WTC11 (cell line): ENCODE measurements around the gene CDC20. TPM values are rescaled to one million over a fixed set of nuclear protein-coding genes. Genes with fewer than 3 reads are reported as not detected.

Experiments used
- CREB1 ChIP-seq: sonication (generic); formaldehyde crosslinking; IDR thresholded peaks from 2 replicates; pipeline ENCODE4 v1.8.0; 2023; ENCODE audit warnings: mild to moderate bottlenecking, missing genetic modification reagents
- ETV6 ChIP-seq: sonication (generic); formaldehyde crosslinking; IDR thresholded peaks from 2 replicates; pipeline ENCODE4 v1.8.1; 2022; ENCODE audit warnings: mild to moderate bottlenecking, missing genetic modification reagents
- FOXJ3 ChIP-seq: sonication (generic); formaldehyde crosslinking; IDR thresholded peaks from 2 replicates; pipeline ENCODE4 v1.9.0; 2021; ENCODE audit warnings: missing genetic modification reagents, mild to moderate bottlenecking, borderline replicate concordance
- HMGA2 ChIP-seq: fragments of 250-450 bp; sonication (Bioruptor Pico); IDR thresholded peaks from 2 replicates; pipeline ENCODE4 v1.4.0; 2021; ENCODE audit warnings: mild to moderate bottlenecking, moderate library complexity
- MYBL2 ChIP-seq: sonication (generic); formaldehyde crosslinking; IDR thresholded peaks from 2 replicates; pipeline ENCODE4 v1.8.1; 2023; ENCODE audit warnings: mild to moderate bottlenecking, moderate library complexity, missing genetic modification reagents
- NFE2L1 ChIP-seq: sonication (generic); formaldehyde crosslinking; IDR thresholded peaks from 2 replicates; pipeline ENCODE4 v1.8.1; 2023; ENCODE audit warnings: missing genetic modification reagents
- NR1H2 ChIP-seq: sonication (generic); formaldehyde crosslinking; IDR thresholded peaks from 2 replicates; pipeline ENCODE4 v1.9.0; 2021; ENCODE audit warnings: mild to moderate bottlenecking, moderate library complexity, missing genetic modification reagents
- NR3C1 ChIP-seq: sonication (generic); formaldehyde crosslinking; conservative IDR thresholded peaks from 2 replicates; pipeline ENCODE4 v1.8.1; 2023; ENCODE audit warnings: low read depth, mild to moderate bottlenecking, missing genetic modification reagents
- RORB ChIP-seq: fragments of 250-450 bp; sonication (Bioruptor Pico); IDR thresholded peaks from 2 replicates; pipeline ENCODE4 v1.9.0; 2021; ENCODE audit warnings: mild to moderate bottlenecking
- TEAD4 ChIP-seq: sonication (generic); formaldehyde crosslinking; IDR thresholded peaks from 2 replicates; pipeline ENCODE4 v1.8.0; 2022; ENCODE audit warnings: mild to moderate bottlenecking, missing genetic modification reagents
- ZNF138 ChIP-seq: sonication (generic); formaldehyde crosslinking; conservative IDR thresholded peaks from 2 replicates; pipeline ENCODE4 v1.8.1; 2022; ENCODE audit warnings: mild to moderate bottlenecking, moderate library complexity, missing genetic modification reagents
- ZNF219 ChIP-seq: sonication (generic); formaldehyde crosslinking; IDR thresholded peaks from 2 replicates; pipeline ENCODE4 v1.8.0; 2023; ENCODE audit warnings: missing genetic modification reagents, mild to moderate bottlenecking, borderline replicate concordance
- ZNF423 ChIP-seq: fragments of 250-450 bp; sonication (Bioruptor Pico); IDR thresholded peaks from 2 replicates; pipeline ENCODE4 v2.1.2; 2022; ENCODE audit warnings: mild to moderate bottlenecking, moderate library complexity
- total RNA-seq: library from RNA; stranded (reverse); gene quantifications from 3 replicates; pipeline ENCODE4 v1.2.3, GENCODE V29; 2021
- TF ChIP-seq, protein P1 (sequence below): sonication (generic); formaldehyde crosslinking; conservative IDR thresholded peaks from 2 replicates; pipeline ENCODE4 v1.8.1; 2023; ENCODE audit warnings: mild to moderate bottlenecking, low read depth, missing genetic modification reagents, moderate library complexity
- TF ChIP-seq, protein P2 (sequence below): fragments of 200-600 bp; IDR thresholded peaks from 2 replicates; pipeline ENCODE4 v1.8.0; 2022; ENCODE audit warnings: antibody characterized with exemption
- TF ChIP-seq, protein P3 (sequence below): sonication (generic); formaldehyde crosslinking; IDR thresholded peaks from 2 replicates; pipeline ENCODE4 v1.8.0; 2022; ENCODE audit warnings: mild to moderate bottlenecking, missing genetic modification reagents
- TF ChIP-seq, protein P4 (sequence below): fragments of 250-450 bp; sonication (Bioruptor Pico); IDR thresholded peaks from 2 replicates; pipeline ENCODE4 v2.1.2; 2022; ENCODE audit warnings: mild to moderate bottlenecking, moderate library complexity
- TF ChIP-seq, protein P5 (sequence below): sonication (generic); formaldehyde crosslinking; IDR thresholded peaks from 2 replicates; pipeline ENCODE4 v1.8.0; 2023; ENCODE audit warnings: mild to moderate bottlenecking, missing genetic modification reagents
- TF ChIP-seq, protein P6 (sequence below): sonication (generic); formaldehyde crosslinking; IDR thresholded peaks from 2 replicates; pipeline ENCODE4 v1.8.0; 2022; ENCODE audit warnings: missing genetic modification reagents
- TF ChIP-seq, protein P7 (sequence below): sonication (generic); formaldehyde crosslinking; IDR thresholded peaks from 2 replicates; pipeline ENCODE4 v1.8.1; 2022; ENCODE audit warnings: mild to moderate bottlenecking, moderate library complexity, missing genetic modification reagents
- TF ChIP-seq, protein P8 (sequence below): sonication (generic); formaldehyde crosslinking; IDR thresholded peaks from 2 replicates; pipeline ENCODE4 v1.8.1; 2022; ENCODE audit warnings: low read depth, mild to moderate bottlenecking, moderate library complexity, missing genetic modification reagents, borderline replicate concordance

CDC20 gene
- total RNA-seq, 1 experiment from 2014 or later: 280 TPM

DNA sequence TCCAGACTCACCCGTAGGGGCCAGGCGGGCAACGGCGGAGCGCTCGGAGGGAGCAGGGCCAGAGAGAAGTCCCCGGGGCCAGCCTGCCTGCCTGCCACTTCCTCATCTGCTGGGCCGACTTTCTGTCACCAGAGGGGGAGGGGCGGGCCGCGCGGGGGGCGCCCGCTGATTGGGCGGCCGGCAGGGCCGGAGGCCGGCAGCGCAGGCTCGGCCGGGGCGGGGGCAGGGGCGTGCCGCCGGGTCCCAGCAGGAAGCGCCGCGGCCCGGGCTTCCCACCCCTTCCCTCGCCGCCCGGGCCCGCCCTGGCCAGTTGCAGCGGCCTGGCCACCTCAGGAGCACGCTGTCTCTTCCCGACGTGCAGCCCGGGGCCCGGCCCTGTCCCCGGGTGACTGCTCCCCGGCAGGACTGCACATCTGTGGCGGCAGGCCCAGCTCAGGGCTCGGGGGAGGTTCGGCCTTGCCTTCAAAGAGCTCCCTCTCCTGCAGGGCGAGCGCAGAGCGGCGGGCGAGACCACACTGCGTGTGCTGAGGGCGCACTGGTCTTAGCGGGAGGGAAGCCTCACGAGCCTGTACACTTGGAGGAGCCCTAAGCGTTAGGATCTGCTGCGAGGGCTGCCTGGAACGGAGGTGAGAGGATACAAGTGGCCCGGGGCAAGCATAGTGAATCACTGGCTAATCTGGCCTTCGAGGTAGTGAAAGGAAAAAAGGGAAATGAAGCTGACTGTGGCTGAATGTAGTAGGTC, 9.3 kb downstream of the CDC20 start, which contains the start of gene ELOVL1 (continued):
- TF ChIP-seq, protein P1, sequence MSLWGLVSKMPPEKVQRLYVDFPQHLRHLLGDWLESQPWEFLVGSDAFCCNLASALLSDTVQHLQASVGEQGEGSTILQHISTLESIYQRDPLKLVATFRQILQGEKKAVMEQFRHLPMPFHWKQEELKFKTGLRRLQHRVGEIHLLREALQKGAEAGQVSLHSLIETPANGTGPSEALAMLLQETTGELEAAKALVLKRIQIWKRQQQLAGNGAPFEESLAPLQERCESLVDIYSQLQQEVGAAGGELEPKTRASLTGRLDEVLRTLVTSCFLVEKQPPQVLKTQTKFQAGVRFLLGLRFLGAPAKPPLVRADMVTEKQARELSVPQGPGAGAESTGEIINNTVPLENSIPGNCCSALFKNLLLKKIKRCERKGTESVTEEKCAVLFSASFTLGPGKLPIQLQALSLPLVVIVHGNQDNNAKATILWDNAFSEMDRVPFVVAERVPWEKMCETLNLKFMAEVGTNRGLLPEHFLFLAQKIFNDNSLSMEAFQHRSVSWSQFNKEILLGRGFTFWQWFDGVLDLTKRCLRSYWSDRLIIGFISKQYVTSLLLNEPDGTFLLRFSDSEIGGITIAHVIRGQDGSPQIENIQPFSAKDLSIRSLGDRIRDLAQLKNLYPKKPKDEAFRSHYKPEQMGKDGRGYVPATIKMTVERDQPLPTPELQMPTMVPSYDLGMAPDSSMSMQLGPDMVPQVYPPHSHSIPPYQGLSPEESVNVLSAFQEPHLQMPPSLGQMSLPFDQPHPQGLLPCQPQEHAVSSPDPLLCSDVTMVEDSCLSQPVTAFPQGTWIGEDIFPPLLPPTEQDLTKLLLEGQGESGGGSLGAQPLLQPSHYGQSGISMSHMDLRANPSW (CRISPR knock-in tag): no peak
- TF ChIP-seq, protein P2, sequence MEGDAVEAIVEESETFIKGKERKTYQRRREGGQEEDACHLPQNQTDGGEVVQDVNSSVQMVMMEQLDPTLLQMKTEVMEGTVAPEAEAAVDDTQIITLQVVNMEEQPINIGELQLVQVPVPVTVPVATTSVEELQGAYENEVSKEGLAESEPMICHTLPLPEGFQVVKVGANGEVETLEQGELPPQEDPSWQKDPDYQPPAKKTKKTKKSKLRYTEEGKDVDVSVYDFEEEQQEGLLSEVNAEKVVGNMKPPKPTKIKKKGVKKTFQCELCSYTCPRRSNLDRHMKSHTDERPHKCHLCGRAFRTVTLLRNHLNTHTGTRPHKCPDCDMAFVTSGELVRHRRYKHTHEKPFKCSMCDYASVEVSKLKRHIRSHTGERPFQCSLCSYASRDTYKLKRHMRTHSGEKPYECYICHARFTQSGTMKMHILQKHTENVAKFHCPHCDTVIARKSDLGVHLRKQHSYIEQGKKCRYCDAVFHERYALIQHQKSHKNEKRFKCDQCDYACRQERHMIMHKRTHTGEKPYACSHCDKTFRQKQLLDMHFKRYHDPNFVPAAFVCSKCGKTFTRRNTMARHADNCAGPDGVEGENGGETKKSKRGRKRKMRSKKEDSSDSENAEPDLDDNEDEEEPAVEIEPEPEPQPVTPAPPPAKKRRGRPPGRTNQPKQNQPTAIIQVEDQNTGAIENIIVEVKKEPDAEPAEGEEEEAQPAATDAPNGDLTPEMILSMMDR: no peak
- TF ChIP-seq ZNF138 (CRISPR knock-in tag) (no peak), RORB (CRISPR knock-in tag) (no peak), NR3C1 (CRISPR knock-in tag) (no peak), NR1H2 (CRISPR knock-in tag) (no peak), FOXJ3 (CRISPR knock-in tag) (no peak), ZNF423 (no peak), ZNF219 (CRISPR knock-in tag) (no peak; the same call in 1 of the 2 replicates), NFE2L1 (CRISPR knock-in tag) (no peak), TEAD4 (CRISPR knock-in tag) (no peak), CREB1 (CRISPR knock-in tag) (no peak), ETV6 (CRISPR knock-in tag) (0 out of 2 replicates have a peak, but pooled peaks have one; percentile 32), HMGA2 (CRISPR knock-in tag) (no peak), MYBL2 (CRISPR knock-in tag) (peak; percentile 80; the same call in 1 of the 2 replicates)
- TF ChIP-seq, protein P3, sequence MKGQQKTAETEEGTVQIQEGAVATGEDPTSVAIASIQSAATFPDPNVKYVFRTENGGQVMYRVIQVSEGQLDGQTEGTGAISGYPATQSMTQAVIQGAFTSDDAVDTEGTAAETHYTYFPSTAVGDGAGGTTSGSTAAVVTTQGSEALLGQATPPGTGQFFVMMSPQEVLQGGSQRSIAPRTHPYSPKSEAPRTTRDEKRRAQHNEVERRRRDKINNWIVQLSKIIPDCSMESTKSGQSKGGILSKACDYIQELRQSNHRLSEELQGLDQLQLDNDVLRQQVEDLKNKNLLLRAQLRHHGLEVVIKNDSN (CRISPR knock-in tag): no peak; the same call in 1 of the 2 replicates
- TF ChIP-seq, protein P4, sequence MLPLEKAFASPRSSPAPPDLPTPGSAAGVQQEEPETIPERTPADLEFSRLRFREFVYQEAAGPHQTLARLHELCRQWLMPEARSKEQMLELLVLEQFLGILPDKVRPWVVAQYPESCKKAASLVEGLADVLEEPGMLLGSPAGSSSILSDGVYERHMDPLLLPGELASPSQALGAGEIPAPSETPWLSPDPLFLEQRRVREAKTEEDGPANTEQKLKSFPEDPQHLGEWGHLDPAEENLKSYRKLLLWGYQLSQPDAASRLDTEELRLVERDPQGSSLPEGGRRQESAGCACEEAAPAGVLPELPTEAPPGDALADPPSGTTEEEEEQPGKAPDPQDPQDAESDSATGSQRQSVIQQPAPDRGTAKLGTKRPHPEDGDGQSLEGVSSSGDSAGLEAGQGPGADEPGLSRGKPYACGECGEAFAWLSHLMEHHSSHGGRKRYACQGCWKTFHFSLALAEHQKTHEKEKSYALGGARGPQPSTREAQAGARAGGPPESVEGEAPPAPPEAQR (CRISPR knock-in tag): no peak
- TF ChIP-seq, protein P5, sequence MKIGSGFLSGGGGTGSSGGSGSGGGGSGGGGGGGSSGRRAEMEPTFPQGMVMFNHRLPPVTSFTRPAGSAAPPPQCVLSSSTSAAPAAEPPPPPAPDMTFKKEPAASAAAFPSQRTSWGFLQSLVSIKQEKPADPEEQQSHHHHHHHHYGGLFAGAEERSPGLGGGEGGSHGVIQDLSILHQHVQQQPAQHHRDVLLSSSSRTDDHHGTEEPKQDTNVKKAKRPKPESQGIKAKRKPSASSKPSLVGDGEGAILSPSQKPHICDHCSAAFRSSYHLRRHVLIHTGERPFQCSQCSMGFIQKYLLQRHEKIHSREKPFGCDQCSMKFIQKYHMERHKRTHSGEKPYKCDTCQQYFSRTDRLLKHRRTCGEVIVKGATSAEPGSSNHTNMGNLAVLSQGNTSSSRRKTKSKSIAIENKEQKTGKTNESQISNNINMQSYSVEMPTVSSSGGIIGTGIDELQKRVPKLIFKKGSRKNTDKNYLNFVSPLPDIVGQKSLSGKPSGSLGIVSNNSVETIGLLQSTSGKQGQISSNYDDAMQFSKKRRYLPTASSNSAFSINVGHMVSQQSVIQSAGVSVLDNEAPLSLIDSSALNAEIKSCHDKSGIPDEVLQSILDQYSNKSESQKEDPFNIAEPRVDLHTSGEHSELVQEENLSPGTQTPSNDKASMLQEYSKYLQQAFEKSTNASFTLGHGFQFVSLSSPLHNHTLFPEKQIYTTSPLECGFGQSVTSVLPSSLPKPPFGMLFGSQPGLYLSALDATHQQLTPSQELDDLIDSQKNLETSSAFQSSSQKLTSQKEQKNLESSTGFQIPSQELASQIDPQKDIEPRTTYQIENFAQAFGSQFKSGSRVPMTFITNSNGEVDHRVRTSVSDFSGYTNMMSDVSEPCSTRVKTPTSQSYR (CRISPR knock-in tag): peak; percentile 68; the same call in 1 of the 2 replicates
- TF ChIP-seq, protein P6, sequence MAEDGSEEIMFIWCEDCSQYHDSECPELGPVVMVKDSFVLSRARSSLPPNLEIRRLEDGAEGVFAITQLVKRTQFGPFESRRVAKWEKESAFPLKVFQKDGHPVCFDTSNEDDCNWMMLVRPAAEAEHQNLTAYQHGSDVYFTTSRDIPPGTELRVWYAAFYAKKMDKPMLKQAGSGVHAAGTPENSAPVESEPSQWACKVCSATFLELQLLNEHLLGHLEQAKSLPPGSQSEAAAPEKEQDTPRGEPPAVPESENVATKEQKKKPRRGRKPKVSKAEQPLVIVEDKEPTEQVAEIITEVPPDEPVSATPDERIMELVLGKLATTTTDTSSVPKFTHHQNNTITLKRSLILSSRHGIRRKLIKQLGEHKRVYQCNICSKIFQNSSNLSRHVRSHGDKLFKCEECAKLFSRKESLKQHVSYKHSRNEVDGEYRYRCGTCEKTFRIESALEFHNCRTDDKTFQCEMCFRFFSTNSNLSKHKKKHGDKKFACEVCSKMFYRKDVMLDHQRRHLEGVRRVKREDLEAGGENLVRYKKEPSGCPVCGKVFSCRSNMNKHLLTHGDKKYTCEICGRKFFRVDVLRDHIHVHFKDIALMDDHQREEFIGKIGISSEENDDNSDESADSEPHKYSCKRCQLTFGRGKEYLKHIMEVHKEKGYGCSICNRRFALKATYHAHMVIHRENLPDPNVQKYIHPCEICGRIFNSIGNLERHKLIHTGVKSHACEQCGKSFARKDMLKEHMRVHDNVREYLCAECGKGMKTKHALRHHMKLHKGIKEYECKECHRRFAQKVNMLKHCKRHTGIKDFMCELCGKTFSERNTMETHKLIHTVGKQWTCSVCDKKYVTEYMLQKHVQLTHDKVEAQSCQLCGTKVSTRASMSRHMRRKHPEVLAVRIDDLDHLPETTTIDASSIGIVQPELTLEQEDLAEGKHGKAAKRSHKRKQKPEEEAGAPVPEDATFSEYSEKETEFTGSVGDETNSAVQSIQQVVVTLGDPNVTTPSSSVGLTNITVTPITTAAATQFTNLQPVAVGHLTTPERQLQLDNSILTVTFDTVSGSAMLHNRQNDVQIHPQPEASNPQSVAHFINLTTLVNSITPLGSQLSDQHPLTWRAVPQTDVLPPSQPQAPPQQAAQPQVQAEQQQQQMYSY (CRISPR knock-in tag): no peak
- TF ChIP-seq, protein P7, sequence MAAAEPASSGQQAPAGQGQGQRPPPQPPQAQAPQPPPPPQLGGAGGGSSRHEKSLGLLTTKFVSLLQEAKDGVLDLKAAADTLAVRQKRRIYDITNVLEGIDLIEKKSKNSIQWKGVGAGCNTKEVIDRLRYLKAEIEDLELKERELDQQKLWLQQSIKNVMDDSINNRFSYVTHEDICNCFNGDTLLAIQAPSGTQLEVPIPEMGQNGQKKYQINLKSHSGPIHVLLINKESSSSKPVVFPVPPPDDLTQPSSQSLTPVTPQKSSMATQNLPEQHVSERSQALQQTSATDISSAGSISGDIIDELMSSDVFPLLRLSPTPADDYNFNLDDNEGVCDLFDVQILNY: peak; percentile 64; the same call in 1 of the 2 replicates
- TF ChIP-seq, protein P8, sequence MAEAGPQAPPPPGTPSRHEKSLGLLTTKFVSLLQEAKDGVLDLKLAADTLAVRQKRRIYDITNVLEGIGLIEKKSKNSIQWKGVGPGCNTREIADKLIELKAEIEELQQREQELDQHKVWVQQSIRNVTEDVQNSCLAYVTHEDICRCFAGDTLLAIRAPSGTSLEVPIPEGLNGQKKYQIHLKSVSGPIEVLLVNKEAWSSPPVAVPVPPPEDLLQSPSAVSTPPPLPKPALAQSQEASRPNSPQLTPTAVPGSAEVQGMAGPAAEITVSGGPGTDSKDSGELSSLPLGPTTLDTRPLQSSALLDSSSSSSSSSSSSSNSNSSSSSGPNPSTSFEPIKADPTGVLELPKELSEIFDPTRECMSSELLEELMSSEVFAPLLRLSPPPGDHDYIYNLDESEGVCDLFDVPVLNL: no peak; the same call in 1 of the 2 replicates
